GM21786 (cell line): ENCODE data around the gene DSCAML1.

ENCODE experiments used
- ATAC-seq: cut with Tn5 transposase; IDR thresholded peaks from one replicate; pipeline ENCODE4 v1.9.1; 2021; ENCODE audit not compliant: unreplicated experiment

The DSCAML1 gene

GRCh38 chr11:117591316-117592039 is 205.5 kb downstream of the DSCAML1 start:
- ATAC-seq: no peak

DNA sequence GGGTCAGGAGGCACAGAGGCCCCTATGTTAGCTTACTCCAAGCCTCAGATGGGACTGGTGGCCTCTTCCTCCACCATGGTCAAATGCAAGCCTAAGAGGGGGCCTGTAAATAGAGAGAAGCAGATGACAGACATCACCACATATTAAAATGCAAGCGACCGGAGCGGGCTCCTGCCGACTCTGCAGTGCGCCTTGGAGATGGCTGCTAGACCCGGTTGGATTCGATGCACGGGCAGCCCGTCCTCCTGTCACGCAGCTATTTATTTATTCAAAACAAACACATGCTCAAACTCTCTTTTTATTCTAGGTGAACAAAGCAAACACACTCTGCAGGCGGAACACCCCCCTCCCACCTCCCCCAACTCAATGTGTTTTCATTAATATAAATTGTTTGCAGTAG is 208.0 kb downstream of the DSCAML1 start:
- ATAC-seq: no peak

GRCh38 chr11:117588166-117588810 is 208.7 kb downstream of the DSCAML1 start:
- no peak for ATAC-seq

DNA sequence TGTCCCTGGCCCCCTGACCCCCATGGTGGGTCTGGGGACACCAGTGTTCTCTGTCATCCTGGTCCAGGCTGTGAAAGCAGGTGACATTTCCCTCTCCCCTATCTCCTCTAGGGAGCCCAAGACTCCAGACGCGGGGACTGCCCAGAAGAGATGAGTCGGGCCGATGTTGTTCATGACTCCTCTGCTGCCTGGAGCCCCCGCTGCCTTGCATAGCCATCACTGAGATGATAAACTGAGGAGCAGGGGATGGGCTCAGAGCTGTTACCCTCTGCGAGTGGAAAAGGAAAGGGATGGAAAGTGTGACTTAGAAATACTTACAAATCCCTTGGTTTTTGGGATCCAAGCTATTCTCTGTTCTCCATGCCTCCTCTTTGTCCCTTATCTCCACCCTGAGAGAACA is 209.6 kb downstream of the DSCAML1 start:
- no peak for ATAC-seq

DNA sequence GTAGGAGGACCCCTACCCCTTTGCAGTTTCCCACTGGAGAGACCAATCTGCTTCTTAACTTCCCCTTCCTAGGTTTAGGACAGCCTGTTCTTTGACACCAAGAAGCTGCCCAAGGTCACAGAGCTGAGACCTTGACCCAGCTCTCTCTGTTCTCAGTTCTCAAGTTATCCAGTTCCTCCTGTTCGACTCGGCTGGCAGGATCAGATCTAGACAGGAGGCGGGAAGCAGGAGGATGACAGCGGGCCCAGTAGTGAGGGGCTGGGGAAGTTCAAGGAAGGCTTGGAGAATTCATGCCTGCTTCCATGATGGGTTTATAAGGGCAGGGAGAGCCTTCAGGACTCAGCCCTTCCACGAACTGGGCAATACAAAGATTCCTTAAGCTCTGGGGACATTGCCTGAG is 210.6 kb downstream of the DSCAML1 start:
- no peak for ATAC-seq

DNA sequence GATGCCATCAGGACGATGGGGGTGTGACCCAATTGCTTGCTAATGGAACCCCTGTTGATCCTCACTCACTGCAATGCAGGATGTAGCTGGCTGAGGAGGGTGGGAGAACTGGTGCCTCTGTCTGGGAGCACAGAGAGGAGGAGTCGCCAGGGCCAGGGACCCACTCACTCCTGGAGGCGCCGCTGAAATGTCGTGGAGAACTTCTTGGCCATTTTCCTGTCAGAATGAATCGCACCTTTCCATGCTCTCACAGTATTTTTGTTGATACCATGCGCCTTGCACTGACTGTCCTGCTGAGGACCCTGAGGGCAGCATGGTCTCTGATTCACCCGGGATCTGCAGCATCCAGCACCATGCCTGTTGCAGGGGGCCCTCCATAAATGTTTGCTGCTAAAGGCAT is 211.4 kb downstream of the DSCAML1 start:
- ATAC-seq: no peak

- ATAC-seq: no peak
These were observed 212.8 kb downstream of the DSCAML1 start for GRCh38 chr11:117584056-117584830.

GRCh38 chr11:117583063-117583801 is 213.8 kb downstream of the DSCAML1 start:
- no peak for ATAC-seq

- no peak for ATAC-seq
These were observed 214.6 kb downstream of the DSCAML1 start for GRCh38 chr11:117582433-117582832.

GRCh38 chr11:117580866-117581265 is 216.2 kb downstream of the DSCAML1 start:
- no peak for ATAC-seq

GRCh38 chr11:117579161-117579560 is 217.9 kb downstream of the DSCAML1 start:
- no peak for ATAC-seq

GRCh38 chr11:117575856-117576255 is 221.2 kb downstream of the DSCAML1 start:
- ATAC-seq: no peak

- no peak for ATAC-seq
These were observed 222.5 kb downstream of the DSCAML1 start for GRCh38 chr11:117574551-117574950.

GRCh38 chr11:117573326-117573725 is 223.7 kb downstream of the DSCAML1 start:
- no peak for ATAC-seq

DNA sequence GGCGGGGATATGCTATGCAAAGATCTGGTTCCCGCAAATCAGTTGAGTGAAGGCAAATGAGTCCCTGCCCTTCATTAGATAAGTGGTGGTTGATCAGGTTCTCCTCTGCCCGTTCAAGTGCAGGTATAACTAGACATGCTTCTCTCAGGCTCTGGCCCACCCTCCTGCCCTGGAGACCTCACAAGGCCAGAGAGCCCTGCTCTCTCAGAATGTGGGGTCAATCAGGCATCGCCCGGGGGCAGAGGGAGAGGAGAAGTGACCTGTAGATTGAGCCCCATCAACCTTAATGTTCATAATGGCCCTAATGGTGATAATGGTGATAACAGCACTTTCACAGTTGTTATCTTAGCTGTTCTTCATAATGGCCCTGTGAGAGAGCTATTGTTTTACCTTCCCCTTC is 224.3 kb downstream of the DSCAML1 start:
- ATAC-seq: no peak

DNA sequence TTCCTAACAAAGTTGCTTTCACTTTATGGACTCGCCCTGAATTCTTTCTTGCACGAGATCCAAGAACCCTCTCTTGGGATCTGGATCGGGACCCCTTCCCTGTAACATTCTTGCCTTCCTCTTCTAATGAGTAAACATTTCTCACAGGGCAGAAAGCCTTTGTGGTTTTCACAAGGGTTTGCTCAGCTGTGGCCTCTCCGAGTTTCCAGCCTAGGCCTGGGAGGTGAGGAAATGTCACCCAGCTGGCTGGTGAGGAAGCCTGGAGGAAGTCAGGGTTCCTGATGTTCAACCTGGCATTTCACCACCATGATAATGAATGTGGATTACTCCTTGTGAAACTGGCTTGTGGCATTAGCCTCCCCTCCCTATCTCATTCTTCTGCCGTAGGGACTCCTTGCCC is 224.9 kb downstream of the DSCAML1 start:
- ATAC-seq: no peak

- no peak for ATAC-seq
These were observed 226.3 kb downstream of the DSCAML1 start for GRCh38 chr11:117570701-117571100.

DNA sequence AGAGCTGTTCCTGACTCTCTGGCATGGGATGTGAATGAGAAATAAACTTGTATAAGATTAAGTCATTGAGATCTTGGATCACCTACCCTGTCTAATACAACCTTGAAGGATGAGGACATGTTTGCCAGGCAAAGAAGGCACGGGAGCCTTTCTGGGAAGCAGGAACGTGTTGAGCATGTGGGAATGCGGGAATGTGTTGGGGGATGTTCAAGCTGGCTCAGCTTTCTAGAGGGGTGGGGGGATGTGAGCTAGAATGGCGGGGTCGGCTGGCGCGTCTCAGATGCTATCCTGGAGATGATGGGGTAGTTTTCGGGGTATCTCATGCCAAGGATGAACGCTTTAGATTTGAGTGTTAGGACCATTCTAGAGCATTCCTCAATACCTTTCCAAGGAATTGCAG is 227.1 kb downstream of the DSCAML1 start:
- no peak for ATAC-seq

GRCh38 chr11:117565709-117566108 is 231.3 kb downstream of the DSCAML1 start:
- ATAC-seq: no peak

GRCh38 chr11:117564321-117564720 is 232.7 kb downstream of the DSCAML1 start:
- ATAC-seq: no peak

DNA sequence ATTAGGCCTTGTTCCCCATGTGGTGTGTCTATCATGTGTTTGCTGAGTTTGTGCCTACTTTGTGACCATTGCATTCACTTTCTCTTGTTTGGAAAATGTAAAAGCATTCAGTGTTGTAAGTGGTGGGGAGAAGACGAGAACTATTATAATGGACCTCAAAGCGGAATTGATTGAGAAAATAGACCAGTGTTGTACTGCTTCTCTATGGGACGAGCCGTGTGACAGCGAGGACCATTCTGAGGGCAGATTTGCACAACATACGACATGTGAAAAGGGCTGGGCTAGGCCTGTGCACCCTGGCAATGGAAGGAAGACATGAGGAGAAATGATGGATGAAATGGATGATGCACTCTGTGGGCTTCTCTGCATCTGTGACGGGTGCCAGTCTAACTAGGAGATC is 233.5 kb downstream of the DSCAML1 start:
- ATAC-seq: no peak
